GM21367 (cell line): ENCODE measurements around the gene FRMD4B.

Experiments used
- ATAC-seq: cut with Tn5 transposase; IDR thresholded peaks from one replicate; pipeline ENCODE4 v1.9.1; 2021; ENCODE audit not compliant: unreplicated experiment

Gene FRMD4B

DNA sequence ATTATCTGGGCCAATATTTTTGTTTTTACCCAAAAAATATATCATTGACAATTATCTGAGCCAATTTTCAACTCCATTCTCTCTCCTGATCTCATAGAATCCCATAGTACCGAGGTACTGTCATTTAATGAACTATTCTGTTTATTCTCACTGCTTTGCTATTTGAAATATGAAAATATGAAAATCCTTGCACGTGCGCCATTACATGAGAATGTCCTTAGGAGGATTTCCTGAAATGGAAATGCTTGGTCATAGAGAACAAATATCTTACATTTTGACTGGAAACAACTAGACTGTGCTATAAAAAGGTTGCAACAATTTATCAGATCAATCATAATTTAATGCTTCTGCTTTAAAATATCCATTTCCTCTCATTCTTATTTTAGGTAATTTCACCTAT lies 18.3 kb downstream of the FRMD4B start:
- ATAC-seq: no peak

DNA sequence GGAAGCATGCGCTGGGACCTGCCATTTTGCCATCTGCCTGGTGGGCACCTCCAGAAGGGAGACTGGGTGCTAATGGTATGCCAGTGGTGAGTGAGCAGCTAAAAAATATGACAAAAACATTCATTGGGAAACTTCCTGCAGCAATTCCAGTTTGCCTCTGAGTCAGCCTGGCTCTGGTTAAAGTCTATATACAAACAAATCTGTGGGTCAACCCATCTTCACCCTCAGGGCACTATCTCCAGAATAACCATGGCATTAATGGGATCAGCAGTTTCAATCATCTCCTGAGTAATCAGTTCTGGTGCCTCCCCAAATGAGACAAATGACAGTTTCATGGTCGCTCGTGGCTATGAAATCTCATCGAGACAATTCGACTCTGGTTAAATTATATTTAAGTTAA lies 21.5 kb downstream of the FRMD4B start:
- no peak for ATAC-seq

DNA sequence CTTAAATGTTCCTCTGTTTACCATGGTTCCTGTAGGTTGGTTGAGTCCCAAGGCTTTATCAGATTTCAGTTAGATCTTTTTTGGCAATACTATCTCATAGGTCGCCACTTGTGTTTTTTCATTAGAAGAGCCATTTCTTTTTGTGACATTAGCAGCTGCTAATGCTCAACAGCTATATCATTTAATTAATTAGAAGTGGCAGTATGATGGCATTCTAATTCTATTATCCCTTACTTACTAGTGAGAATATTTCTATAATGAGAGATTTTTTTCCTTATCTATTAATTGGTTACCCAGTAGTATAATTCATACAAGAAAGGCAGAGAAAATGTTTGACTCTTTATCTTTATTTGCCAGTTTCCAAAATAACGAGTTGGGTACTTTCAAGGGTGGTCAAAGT lies 25.2 kb downstream of the FRMD4B start:
- no peak for ATAC-seq

DNA sequence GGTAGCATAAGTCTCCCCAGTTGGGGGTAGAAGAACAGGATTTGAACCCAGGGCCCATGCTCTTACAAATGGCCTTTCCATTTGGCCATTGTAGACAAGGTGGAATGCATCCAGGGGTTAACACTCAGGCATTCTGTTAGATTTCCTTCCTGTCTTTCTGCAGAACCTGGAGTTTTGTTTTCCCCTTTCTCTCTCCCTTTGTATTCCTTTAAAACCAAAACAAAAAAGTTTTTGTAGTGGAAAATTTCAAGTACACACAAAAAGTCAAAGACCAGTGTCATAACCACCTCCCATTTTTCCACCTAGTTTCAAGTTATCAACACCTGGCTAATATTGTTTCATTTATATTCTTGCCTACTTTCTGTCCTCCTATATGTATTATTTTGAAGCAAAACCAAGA lies 26.0 kb downstream of the FRMD4B start:
- ATAC-seq: no peak

DNA sequence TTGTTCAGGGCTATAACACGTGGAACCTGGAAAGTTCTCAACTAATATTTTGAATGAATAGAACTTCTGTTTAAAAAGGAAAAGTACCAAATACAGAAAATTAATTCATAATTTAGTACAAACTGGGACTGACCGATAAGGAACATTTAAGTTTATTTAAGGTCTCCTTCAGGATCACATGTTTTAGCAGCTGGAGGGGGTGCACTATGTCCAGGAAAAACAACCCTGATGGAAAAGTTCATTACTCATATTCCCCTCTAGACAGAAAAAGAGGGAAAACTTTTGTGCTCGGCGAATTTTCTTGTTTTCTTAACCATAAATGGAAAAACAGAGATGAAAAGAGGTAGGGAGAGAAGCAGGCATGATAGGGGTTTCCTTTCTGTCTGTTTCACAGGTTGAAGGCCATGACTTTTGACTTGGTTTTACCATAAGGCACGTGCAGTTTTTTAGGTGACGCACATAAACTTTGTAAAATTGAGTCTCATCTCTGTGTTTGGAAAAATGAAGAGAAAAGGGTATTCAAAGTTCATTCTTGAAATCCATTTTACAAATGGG lies 26.5 kb downstream of the FRMD4B start:
- no peak for ATAC-seq

DNA sequence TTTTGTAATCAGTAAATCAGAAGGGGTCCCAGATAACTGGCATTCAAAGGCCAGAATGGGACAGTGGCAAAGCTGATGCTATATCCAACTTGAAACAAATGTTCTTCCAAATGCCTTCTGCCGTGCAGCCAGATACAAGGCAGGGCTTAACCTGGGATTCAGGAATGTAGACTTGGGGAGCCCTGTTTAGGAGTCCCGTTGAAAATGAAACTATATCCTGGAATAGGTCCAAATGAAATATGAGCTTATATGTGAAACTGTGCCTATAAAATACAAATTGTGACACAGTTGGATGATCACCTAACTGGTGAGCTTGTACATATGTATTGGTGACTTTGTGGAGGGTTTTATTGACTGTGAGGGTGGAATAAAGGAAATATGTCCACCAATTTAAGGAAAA lies 28.7 kb downstream of the FRMD4B start:
- ATAC-seq: no peak

DNA sequence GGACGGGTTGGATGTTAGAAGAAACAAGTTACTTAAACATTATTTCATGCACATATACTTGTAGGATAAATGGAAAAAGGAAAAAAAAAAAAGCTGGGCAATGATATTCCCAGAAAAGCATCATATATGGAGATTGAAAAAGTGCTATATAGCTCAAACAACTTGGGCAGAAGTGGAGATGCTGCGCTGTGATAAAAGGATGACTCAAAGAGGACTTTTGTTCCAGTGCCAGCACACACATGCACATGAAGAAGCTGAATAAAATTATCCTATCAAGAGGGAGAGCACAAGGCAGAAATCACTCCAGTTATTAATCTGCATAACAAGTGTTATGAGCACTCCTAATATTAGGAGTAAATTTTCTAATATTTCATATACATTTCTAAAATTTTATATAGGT lies 30.9 kb downstream of the FRMD4B start:
- no peak for ATAC-seq

DNA sequence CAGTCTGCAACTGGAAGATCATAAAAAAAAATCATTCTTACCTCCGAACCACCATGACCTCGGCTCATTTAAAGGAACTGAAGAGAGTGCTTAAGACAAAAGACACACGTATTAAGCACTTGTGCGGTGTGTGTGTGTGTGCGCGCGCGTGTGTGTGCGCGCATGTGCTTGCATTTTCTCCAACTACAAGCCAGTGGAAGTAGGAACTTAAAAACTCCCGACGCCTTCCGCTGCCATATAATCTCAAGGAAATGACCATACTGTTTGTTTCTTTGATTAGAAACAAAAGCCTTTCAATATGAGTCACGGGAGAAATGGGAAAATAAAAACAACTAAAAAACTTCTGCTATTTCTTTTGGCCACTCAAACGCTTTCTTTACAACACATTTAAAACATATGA lies 32.4 kb downstream of the FRMD4B start:
- no peak for ATAC-seq

DNA sequence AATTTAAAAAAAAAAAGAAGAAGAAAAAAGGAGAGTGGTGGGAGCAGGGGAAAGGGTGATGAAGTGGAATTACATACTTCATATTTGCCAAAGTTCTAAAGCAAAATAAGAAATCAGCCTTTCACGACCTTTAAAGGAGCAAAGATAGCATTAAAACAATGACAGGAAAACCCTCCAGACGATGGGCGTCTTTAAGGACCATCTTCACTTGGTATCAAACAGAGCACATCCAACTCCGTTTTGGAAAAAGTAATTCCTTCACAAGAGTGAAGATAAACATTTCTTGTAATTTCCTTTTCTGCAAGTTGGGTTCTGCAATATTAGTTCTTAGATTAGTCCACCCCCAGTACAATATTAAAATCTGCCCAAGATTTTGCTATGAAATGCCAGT lies 32.8 kb downstream of the FRMD4B start:
- ATAC-seq: no peak

DNA sequence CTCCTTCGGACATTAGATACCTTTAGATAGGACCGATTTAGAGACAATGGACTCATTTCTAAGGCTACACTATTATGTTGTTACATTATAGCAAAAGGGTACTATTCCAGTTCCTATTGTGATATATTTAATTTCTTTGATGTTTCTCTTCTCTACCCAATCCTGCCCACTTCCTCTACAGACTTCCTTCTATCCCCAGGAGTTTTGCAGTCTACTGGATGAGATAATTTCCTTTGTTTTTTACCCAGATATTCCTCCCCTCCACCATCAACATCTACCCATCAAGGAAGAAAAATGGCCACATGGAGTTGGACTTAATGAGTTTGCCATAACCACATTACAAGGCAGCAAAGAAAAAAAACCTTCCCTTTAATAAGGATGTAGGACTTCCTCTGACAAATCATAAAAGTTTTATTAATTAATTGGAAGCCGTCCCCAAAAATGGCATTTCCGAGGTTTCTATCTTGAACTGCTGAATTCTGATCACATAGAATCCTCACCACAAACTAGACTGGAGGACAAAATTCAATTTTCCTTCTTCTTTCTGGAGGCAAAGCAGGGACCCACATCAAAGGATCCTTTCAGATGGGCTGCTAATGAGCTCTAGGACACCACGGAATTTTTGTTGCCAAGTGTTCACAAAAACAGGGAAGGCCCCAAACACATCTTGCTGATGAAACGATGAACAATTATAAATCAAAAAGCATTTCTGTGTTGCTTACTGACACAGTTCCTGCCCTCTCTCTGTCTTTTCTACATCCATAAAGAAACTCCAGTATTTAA lies 33.4 kb downstream of the FRMD4B start:
- no peak for ATAC-seq

DNA sequence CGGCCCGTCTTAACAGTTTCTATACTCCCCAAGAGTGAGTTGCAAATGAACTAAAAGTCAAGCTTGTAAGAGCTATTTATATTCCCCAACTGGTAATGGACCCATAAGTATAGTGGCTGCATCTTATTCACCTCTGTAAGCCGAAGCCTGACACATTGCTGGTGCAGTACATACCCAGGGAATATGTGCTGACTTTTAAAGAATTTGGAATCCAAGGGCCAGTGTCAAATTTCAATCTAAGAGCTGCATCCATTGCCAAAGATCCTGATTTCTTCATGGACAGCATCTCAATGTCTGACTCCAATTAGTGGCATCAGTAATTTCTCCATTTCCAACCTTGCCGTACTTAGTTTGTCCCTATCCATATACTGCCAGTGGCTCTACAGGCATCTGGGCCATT lies 42.0 kb downstream of the FRMD4B start:
- ATAC-seq: no peak

DNA sequence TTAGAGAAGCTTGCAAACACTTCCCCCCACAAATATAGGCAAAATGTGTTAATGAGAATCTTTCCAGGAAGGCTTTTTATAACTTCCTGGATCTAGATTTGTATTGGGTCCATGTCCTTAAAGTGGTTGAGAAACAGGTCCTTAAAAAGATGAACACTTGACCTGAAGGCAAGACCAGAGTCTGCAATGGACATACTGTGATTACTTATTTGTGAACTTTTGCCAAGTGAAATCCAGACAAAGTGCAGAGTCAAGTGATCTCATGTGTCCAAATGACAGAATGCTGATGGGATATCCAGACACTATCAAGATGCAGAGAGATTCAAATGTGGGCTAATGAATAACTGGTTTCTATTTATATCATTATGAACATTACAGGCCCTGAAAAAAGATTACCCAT lies 43.8 kb downstream of the FRMD4B start:
- no peak for ATAC-seq

DNA sequence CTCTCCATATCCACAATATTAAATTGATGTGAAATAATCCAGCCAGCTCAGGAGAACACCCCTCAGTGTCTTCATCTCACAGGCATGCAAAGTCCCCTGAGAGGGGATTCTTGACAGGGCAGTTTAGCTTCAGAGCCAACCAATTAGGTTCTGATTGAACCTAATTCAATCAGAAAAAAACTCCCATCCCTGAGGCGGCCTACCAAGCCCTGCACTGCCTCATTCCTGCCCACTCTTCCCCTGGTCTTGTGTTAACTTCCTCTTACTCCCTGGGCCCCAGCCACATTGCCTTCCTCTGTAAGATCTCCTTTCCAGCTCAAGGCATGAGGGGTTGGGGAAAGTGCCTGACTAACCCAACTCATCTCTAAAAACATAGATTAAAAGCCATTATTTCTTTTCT lies 46.1 kb downstream of the FRMD4B start:
- no peak for ATAC-seq

DNA sequence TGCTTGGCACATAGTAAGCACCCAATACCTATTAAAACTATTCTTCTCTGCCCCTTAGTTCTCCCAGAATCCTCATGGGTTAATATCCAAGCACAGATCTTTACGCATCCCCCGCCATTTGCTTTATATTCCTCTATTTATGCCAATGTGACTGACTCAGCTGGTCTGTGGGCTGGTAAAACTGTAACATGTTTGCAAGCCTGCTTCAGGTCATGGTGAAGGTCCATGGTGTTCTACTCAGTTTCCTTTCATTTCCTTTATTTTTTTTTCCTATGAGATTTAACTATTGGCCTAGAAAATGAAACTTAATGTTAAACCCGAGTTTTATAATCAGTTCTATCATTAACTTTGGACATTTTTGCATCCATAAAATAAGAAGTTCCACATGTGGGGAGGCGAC lies 47.0 kb downstream of the FRMD4B start:
- no peak for ATAC-seq

DNA sequence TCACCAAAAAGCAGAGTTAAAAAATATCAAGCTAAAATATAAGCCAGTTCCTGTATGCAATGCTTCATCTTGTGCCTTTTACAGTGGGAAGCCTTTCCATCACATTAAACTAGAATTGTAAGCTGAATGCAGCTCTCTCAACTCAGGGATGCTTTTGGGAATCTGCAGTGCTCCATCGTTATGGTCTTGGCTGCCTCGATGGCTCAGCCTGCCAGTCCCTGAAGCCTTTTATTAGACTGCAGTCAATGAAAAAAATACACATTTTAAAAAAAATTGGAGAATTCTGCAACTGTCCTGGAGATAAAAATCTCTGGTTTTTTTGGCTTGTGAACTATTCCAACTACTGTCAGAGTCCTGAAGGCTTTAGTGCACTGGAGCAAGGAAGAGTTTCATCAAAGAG lies 53.0 kb downstream of the FRMD4B start:
- ATAC-seq: no peak

DNA sequence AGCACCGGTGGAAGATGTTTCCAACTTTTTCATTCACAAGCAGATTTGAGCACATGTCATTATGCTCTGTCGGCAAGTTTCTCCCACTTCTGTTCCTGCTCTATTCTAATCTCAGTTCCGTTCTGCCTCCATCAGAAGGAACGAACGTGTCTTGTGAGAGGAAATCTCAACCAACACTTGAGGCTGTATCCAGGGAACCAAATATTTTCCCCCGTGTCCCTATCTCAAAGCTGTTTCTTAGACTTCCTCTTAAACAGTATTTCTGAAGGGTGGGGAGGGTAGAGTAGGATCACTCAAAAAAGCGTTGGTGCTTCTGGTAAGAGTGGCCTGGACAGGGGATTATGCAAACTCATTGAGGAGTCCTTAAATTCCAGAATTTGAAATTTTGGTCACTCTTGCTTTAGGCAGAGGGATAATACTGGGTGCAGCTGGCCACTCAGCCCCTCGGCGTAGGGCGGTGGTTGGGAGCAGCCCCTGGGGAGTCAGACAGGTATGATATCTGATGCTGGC lies 54.9 kb downstream of the FRMD4B start:
- no peak for ATAC-seq

DNA sequence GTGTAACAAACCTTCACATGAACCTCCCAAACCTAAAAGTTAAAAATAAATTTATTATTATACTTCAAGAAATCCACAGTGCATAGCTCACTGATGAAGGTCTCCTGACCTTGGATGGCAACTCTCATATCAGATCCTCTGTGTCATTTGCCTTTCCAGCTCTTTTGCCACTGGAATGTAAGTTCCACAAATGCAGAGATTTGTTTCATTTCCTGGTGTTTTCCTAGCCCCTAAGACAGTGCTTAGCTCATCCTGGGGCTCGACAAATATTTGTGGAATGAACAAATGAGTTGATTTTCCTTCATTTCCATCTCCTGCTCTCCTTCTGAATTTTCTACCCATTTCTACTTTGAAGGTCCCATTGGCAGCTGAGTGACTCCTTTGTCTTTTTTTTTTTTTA lies 56.0 kb downstream of the FRMD4B start:
- ATAC-seq: no peak

DNA sequence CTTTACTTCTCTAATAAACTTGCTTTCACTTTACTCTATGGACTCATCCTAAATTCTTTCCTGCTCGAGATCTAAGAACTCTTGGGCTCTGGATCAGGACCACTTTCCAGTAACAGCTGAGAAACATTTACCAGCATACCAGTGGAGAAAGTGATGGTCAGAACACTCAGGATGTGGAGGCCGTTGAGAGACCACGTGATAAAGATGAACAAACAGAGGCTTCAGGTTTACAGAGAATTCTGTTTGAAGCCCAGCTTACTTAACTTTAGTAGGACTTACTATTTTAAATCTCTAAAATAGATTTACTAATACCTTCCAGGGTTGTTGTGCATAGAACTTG lies 57.0 kb downstream of the FRMD4B start:
- no peak for ATAC-seq

DNA sequence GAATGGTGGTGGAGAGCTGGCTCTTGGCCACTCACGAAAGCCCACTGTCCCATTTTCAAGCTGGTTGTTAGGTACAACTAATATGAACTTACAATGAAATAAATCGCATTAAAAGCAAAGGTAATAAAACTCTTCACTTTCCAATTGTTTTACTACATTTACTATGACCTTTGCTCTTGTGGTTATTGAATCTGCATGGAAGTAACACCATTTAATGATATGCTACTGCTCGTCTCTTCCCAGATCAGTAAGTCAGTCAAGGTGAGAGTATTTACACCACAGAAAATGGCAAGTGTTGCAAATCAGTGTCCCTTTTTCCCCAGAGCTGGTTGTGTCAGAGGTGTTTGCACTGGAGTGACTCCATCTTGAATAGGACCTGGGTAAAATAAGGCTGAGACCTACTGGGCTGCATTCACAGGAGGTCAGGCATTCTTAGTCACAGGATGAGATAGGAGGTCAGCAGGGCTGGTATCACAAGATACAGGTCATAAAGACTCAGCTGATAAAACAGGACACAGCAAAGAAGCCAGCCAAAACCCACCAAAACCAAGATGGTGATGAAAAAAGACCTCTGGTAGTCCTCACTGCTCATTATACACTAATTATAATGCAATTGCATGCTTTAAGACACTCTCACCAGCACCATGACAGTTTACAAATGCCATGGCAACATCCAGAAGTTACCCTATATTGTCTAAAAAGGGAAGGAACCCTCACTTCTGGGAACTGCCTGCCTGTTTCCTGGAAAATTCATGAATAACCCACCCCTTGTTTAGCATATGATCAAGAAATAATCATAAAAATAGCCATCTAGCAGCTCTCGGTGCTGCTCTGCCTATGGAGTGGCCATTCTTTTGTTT lies 57.6 kb downstream of the FRMD4B start:
- ATAC-seq: no peak

DNA sequence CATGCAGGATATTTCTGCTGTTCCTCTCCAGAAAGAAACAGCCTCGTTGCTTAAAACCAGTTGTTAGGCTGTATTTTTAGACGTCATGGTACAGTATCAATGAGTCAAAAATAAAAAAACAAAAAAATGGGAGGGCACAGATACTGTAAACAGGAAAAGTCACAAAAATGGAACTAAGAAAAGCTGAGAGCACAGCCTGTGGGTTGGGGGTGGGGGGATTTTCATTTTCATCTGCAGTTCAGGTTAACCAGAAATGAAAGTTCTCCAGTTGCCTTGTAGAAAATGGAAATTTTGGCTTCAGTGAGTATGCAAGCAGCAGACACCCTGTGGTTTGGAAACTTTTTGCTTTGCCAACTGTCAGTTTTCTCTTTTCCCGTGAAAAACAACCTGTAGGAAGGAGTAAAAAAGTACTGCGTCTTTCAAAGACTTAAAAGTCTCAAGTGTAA lies 59.0 kb downstream of the FRMD4B start:
- peak; percentile 85 for ATAC-seq

DNA sequence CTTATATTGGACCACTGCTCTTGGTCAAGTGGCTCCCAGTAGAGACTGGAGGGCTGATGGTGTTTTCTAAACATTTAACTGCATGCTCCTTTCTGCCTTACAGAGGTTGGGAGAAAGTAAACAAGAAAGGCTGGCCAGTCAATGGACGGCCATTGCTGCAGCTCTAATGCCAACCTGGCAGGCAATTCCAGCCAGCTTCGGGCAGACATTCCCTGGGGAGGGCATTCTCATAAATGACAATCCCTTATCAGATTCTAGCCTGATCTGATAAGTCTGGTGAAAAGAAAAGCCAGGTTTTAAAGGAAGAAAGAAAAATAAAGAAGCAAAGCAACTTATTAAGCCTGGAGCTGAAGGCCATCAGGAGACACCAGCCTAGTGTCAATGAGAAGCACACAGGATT lies 60.7 kb downstream of the FRMD4B start:
- no peak for ATAC-seq
